A549 (cell line): Measurements from ENCODE around the gene CELSR1.

Experiments used
- BHLHE40 ChIP-seq: IDR thresholded peaks from 2 replicates; pipeline ENCODE4 v1.6.1; 2012; ENCODE audit warnings: low read depth, low read length, inconsistent platforms
- CTCF ChIP-seq: fragments of >200 bp; sonication (Bioruptor Twin); formaldehyde crosslinking; IDR thresholded peaks from 3 replicates; pipeline ENCODE4 v1.5.1; 2016
- EP300 ChIP-seq, 2 experiments: fragments of >200 bp; sonication (Bioruptor Twin); formaldehyde crosslinking; IDR thresholded peaks; 2 replicates in 1 of 2; 3 replicates in 1 of 2; pipeline ENCODE4 v1.6.1; 2016 to 2017
- HOXA7 ChIP-seq: fragments of 250-450 bp; sonication (Bioruptor Pico); IDR thresholded peaks from 2 replicates; pipeline ENCODE4 v1.5.0; 2020; ENCODE audit warnings: mild to moderate bottlenecking, moderate library complexity
- KDM1A ChIP-seq: fragments of 200-600 bp; sonication (generic); IDR thresholded peaks from 2 replicates; pipeline ENCODE4 v1.6.1; 2016; ENCODE audit warnings: low read depth, mild to moderate bottlenecking
- MAZ ChIP-seq: fragments of 150-350 bp; IDR thresholded peaks from 2 replicates; pipeline ENCODE4 v1.6.1; 2014; ENCODE audit warnings: antibody characterized with exemption, low read depth, low read length, borderline replicate concordance
- POLR2A ChIP-seq: IDR thresholded peaks from 2 replicates; pipeline ENCODE4 v1.6.1; 2012; ENCODE audit warnings: mild to moderate bottlenecking, low read length
- REST ChIP-seq: fragments of 200-600 bp; sonication (generic); IDR thresholded peaks from 2 replicates; pipeline ENCODE4 v1.6.1; 2016; ENCODE audit warnings: antibody characterized with exemption, mild to moderate bottlenecking, moderate library complexity
- RNF2 ChIP-seq: fragments of 200-600 bp; sonication (generic); IDR thresholded peaks from 2 replicates; pipeline ENCODE4 v1.6.1; 2016; ENCODE audit warnings: low read depth, mild to moderate bottlenecking, antibody characterized with exemption, moderate library complexity, borderline replicate concordance

- TF ChIP-seq MAZ (no peak), HOXA7 (CRISPR knock-in tag) (no peak), CTCF (no peak), KDM1A (no peak), EP300 (IDR thresholded peaks at IDR 0.05) (no peak), REST (no peak), RNF2 (no peak), POLR2A (no peak), BHLHE40 (no peak)
Observed at GRCh38 chr22:46331496-46331895, 205.9 kb downstream of the CELSR1 start.
